ENCODE data around the gene SNX18.
"Not testable (repeated sequence)": the region's sequence is repeated elsewhere in the genome, so short reads cannot be mapped to it uniquely, and the experiment has no call there.

Gene SNX18

GRCh38 chr5:54520940-54521339 is 3.4 kb downstream of the SNX18 start:
- no peak for DNase-seq

- DNase-seq = no peak
These were observed 4.4 kb downstream of the SNX18 start for GRCh38 chr5:54521856-54522479.

- DNase-seq = no peak
These were observed 6.0 kb downstream of the SNX18 start for GRCh38 chr5:54523534-54523933.

GRCh38 chr5:54524082-54524481 is 6.5 kb downstream of the SNX18 start:
- DNase-seq = no peak

GRCh38 chr5:54524704-54525103 is 7.1 kb downstream of the SNX18 start:
- DNase-seq = no peak

- no peak for DNase-seq
These were observed 7.7 kb downstream of the SNX18 start for GRCh38 chr5:54525261-54525660.

GRCh38 chr5:54525692-54526091 is 8.1 kb downstream of the SNX18 start:
- DNase-seq = no peak

- DNase-seq = no peak
These were observed 9.2 kb downstream of the SNX18 start for GRCh38 chr5:54526604-54527288.

GRCh38 chr5:54528633-54529209 is 11.2 kb downstream of the SNX18 start:
- DNase-seq = no peak

GRCh38 chr5:54529565-54529964 is 12.0 kb downstream of the SNX18 start:
- no peak for DNase-seq

GRCh38 chr5:54531546-54531945 is 14.0 kb downstream of the SNX18 start:
- no peak for DNase-seq

- DNase-seq = no peak
These were observed 16.1 kb downstream of the SNX18 start for GRCh38 chr5:54533541-54534190.

- DNase-seq = no peak
These were observed 16.8 kb downstream of the SNX18 start for GRCh38 chr5:54534191-54535004.

GRCh38 chr5:54535149-54535844 is 17.7 kb downstream of the SNX18 start:
- no peak for DNase-seq

GRCh38 chr5:54536375-54536774 is 18.8 kb downstream of the SNX18 start:
- DNase-seq = not testable (repeated sequence)

- DNase-seq = not testable (repeated sequence)
These were observed 19.3 kb downstream of the SNX18 start for GRCh38 chr5:54536861-54537260.

- DNase-seq = no peak
These were observed 20.2 kb downstream of the SNX18 start for GRCh38 chr5:54537725-54538124.

GRCh38 chr5:54538156-54538555 is 20.6 kb downstream of the SNX18 start:
- no peak for DNase-seq

- DNase-seq = no peak
These were observed 21.4 kb downstream of the SNX18 start for GRCh38 chr5:54539001-54539400.

GRCh38 chr5:54540286-54540685 is 22.7 kb downstream of the SNX18 start:
- no peak for DNase-seq

GRCh38 chr5:54541823-54542783 is 24.5 kb downstream of the SNX18 start:
- no peak for DNase-seq
